HEK293T (cell line): Measurements from ENCODE around the gene RNF213.
A peak's percentile ranks its signal among the peaks of the same experiment; 100 is the strongest.

ENCODE experiments used
- CTCF ChIA-PET: fragments of 350-600 bp; formaldehyde crosslinking; extraction: SDS; loops from one replicate; lab custom pipeline; 2021; ENCODE audit warnings: antibody characterized with exemption, inconsistent platforms; lab: Yijun Ruan, JAX
- POLR2A ChIA-PET: fragments of 350-600 bp; formaldehyde crosslinking; extraction: SDS; loops from one replicate; lab custom pipeline; 2020; ENCODE audit warnings: antibody characterized with exemption, inconsistent platforms; lab: Yijun Ruan, JAX
- DNase-seq: peaks from one replicate; pipeline ENCODE4 v3.0.0; 2012; ENCODE audit warnings: mixed read lengths; ENCODE audit errors: extremely low spot score
- ARNT ChIP-seq: fragments of 450-650 bp; IDR thresholded peaks from 2 replicates; pipeline ENCODE4 v1.6.1; 2017; ENCODE audit warnings: mild to moderate bottlenecking
- BHLHE40 ChIP-seq: fragments of 450-650 bp; IDR thresholded peaks from 2 replicates; pipeline ENCODE4 v1.6.1; 2016; ENCODE audit warnings: mild to moderate bottlenecking, moderate library complexity, borderline replicate concordance
- CTBP1 ChIP-seq: fragments of 450-650 bp; IDR thresholded peaks from 2 replicates; pipeline ENCODE4 v1.6.1; 2016; ENCODE audit warnings: borderline replicate concordance
- ELF4 ChIP-seq: fragments of 450-650 bp; IDR thresholded peaks from 2 replicates; pipeline ENCODE4 v1.6.1; 2017; ENCODE audit warnings: antibody characterized with exemption
- FOXA1 ChIP-seq: fragments of 450-650 bp; IDR thresholded peaks from 2 replicates; pipeline ENCODE4 v1.6.1; 2016; ENCODE audit warnings: mild to moderate bottlenecking
- FOXK2 ChIP-seq: fragments of 450-650 bp; IDR thresholded peaks from 2 replicates; pipeline ENCODE4 v1.6.1; 2016; ENCODE audit warnings: mild to moderate bottlenecking
- FOXM1 ChIP-seq: fragments of 450-650 bp; IDR thresholded peaks from 2 replicates; pipeline ENCODE4 v1.6.1; 2017; ENCODE audit warnings: mild to moderate bottlenecking, borderline replicate concordance
- HDGF ChIP-seq: fragments of 450-650 bp; IDR thresholded peaks from 2 replicates; pipeline ENCODE4 v1.6.1; 2017; ENCODE audit warnings: antibody characterized with exemption, borderline replicate concordance
- L3MBTL2 ChIP-seq: fragments of 450-650 bp; conservative IDR thresholded peaks from 2 replicates; pipeline ENCODE4 v1.6.1; 2016; ENCODE audit warnings: mild to moderate bottlenecking
- LEF1 ChIP-seq: fragments of 450-650 bp; IDR thresholded peaks from 2 replicates; pipeline ENCODE4 v1.6.1; 2017; ENCODE audit warnings: mild to moderate bottlenecking, borderline replicate concordance
- NFRKB ChIP-seq: fragments of 450-650 bp; IDR thresholded peaks from 2 replicates; pipeline ENCODE4 v1.6.1; 2016; ENCODE audit warnings: mild to moderate bottlenecking, moderate library complexity
- PKNOX1 ChIP-seq: fragments of 450-650 bp; IDR thresholded peaks from 2 replicates; pipeline ENCODE4 v1.6.1; 2016
- SP1 ChIP-seq: fragments of 450-650 bp; IDR thresholded peaks from 2 replicates; pipeline ENCODE4 v1.6.1; 2017
- SUZ12 ChIP-seq: fragments of 450-650 bp; IDR thresholded peaks from 2 replicates; pipeline ENCODE4 v1.6.1; 2016; ENCODE audit warnings: mild to moderate bottlenecking
- TARDBP ChIP-seq: fragments of 450-650 bp; IDR thresholded peaks from 2 replicates; pipeline ENCODE4 v1.6.1; 2016
- ZNF384 ChIP-seq: fragments of 450-650 bp; IDR thresholded peaks from 2 replicates; pipeline ENCODE4 v1.6.1; 2016

The RNF213 gene

GRCh38 chr17:80214878-80215210 is 45.8 kb upstream of the RNF213 start:
- ChIA-PET CTCF (no interaction called here), POLR2A (no interaction called here)
- TF ChIP-seq NFRKB = no peak
- DNase-seq = no peak

- TF ChIP-seq ELF4 = no peak
- no peak for TF ChIP-seq ARNT
- TF ChIP-seq L3MBTL2 = no peak
- TF ChIP-seq FOXM1 = no peak
- TF ChIP-seq BHLHE40 = no peak
- no peak for TF ChIP-seq LEF1
- TF ChIP-seq SUZ12 = no peak
- no peak for TF ChIP-seq NFRKB
- no peak for TF ChIP-seq FOXA1
- TF ChIP-seq HDGF = no peak
- no peak for TF ChIP-seq ZNF384
- POLR2A ChIA-PET = no interaction called here
- DNase-seq = no peak
- CTCF ChIA-PET = no interaction called here
These were observed 43.9 kb upstream of the RNF213 start for GRCh38 chr17:80216473-80217456.

- POLR2A ChIA-PET = interaction anchor here (0.6 kb wide), 1 partner anchor 46 kb away, joined by 3 read pairs; no protein-coding TSS in a partner anchor
- CTCF ChIA-PET = no interaction called here
- TF ChIP-seq SUZ12 (no peak), FOXK2 (no peak), BHLHE40 (no peak), SP1 (no peak)
These were observed 42.8 kb upstream of the RNF213 start for GRCh38 chr17:80217703-80218362.

GRCh38 chr17:80218391-80218790 is 42.3 kb upstream of the RNF213 start:
- no peak for DNase-seq

More at GRCh38 chr17:80217703-80218362, 42.8 kb upstream of the RNF213 start:
- DNase-seq = no peak

GRCh38 chr17:80219013-80219762 is 41.5 kb upstream of the RNF213 start:
- DNase-seq = peak; percentile 59
- TF ChIP-seq FOXK2 (no peak), L3MBTL2 (no peak), LEF1 (no peak), PKNOX1 (no peak; the same call in 1 of the 2 replicates), CTBP1 (no peak), FOXM1 (no peak), ARNT (no peak), FOXA1 (no peak), ELF4 (no peak), TARDBP (no peak), NFRKB (no peak), BHLHE40 (no peak), HDGF (no peak), ZNF384 (no peak), SP1 (no peak)
- ChIA-PET POLR2A (no interaction called here), CTCF (interaction anchor here (0.6 kb wide), 1 partner anchor 118 kb away, joined by 4 read pairs; the partner anchor contains the start of gene GAA)

More at GRCh38 chr17:80218391-80218790, 42.3 kb upstream of the RNF213 start:
- CTCF ChIA-PET = no interaction called here
- POLR2A ChIA-PET = no interaction called here
- no peak for TF ChIP-seq PKNOX1
- TF ChIP-seq ELF4 = no peak
- TF ChIP-seq L3MBTL2 = no peak
- no peak for TF ChIP-seq ZNF384
- no peak for TF ChIP-seq ARNT
- no peak for TF ChIP-seq SP1
- no peak for TF ChIP-seq CTBP1
- TF ChIP-seq LEF1 = no peak
- no peak for TF ChIP-seq BHLHE40
- no peak for TF ChIP-seq FOXK2
- TF ChIP-seq HDGF = no peak
- no peak for TF ChIP-seq NFRKB

GRCh38 chr17:80219763-80220053 is 40.9 kb upstream of the RNF213 start:
- TF ChIP-seq ELF4 (no peak), HDGF (no peak), NFRKB (no peak), ZNF384 (no peak), BHLHE40 (no peak), FOXA1 (no peak), SUZ12 (no peak), LEF1 (no peak), ARNT (no peak), PKNOX1 (no peak), FOXM1 (no peak), L3MBTL2 (no peak)
- DNase-seq = no peak
- CTCF ChIA-PET = interaction anchor here (0.6 kb wide), 1 partner anchor 118 kb away, joined by 4 read pairs; the partner anchor contains the start of gene GAA
- POLR2A ChIA-PET = interaction anchor here (0.8 to 1.4 kb wide), 6 partner anchors 9 to 118 kb away, joined by 3 to 6 read pairs (median 4); partner anchors contain the start of gene GAA
